Progenitor cell of endocrine pancreas (in vitro differentiated cells): ENCODE measurements around the gene PRAMEF11. TPM values are rescaled to one million over a fixed set of nuclear protein-coding genes. Genes with fewer than 3 reads are reported as not detected.
"Not testable (repeated sequence)": the region's sequence is repeated elsewhere in the genome, so short reads cannot be mapped to it uniquely, and the experiment has no call there.

Source experiments
- DNase-seq: peaks from one replicate; pipeline ENCODE4 v3.0.0; 2021; ENCODE audit warnings: low spot score; ENCODE audit not compliant: unreplicated experiment
- H3K27ac Mint-ChIP-seq: 2 replicates; pipeline ENCODE4 v1.8.0; 2021; ENCODE audit warnings: mild to moderate bottlenecking, moderate library complexity, mixed read lengths
- H3K27me3 Mint-ChIP-seq: 2 replicates; pipeline ENCODE4 v1.8.0; 2021; ENCODE audit warnings: mixed read lengths
- H3K36me3 Mint-ChIP-seq: 2 replicates; pipeline ENCODE4 v1.8.0; 2022; ENCODE audit warnings: mixed read lengths; ENCODE audit not compliant: insufficient read depth
- H3K4me1 Mint-ChIP-seq: 2 replicates; pipeline ENCODE4 v1.8.0; 2021; ENCODE audit warnings: low read depth, mixed read lengths
- H3K4me3 Mint-ChIP-seq: 2 replicates; pipeline ENCODE4 v1.8.0; 2021; ENCODE audit warnings: low read depth, mild to moderate bottlenecking, moderate library complexity, mixed read lengths
- H3K9me3 Mint-ChIP-seq: 2 replicates; pipeline ENCODE4 v1.8.0; 2021; ENCODE audit warnings: low read depth, mixed read lengths
- CTCF ChIP-seq: fragments of 200-600 bp; sonication (generic); IDR thresholded peaks from one replicate; pipeline ENCODE4 v1.5.0; 2021; ENCODE audit warnings: antibody characterized with exemption, mild to moderate bottlenecking; ENCODE audit not compliant: unreplicated experiment
- total RNA-seq: library from RNA; stranded (reverse); gene quantifications from 2 replicates; pipeline ENCODE4 v1.2.1, GENCODE V29; 2021

Gene PRAMEF11
- total RNA-seq, 1 donor from 2014 or later = not detected

GRCh38 chr1:12810691-12811408 lies 20.4 kb downstream of the PRAMEF11 start:
- no peak for TF ChIP-seq CTCF
- H3K36me3 Mint-ChIP-seq = no peaks in the 10 kb centered on the region
- DNase-seq = no peak

GRCh38 chr1:12809933-12810332 lies 21.3 kb downstream of the PRAMEF11 start:
- no peaks in the 10 kb centered on the region for H3K36me3 Mint-ChIP-seq
- no peak overlapping the region for H3K27ac Mint-ChIP-seq
- DNase-seq = no peak
- TF ChIP-seq CTCF = no peak
- H3K9me3 Mint-ChIP-seq = peaks cover 32% of the 10 kb centered on the region
- H3K4me1 Mint-ChIP-seq = no peaks in the 10 kb centered on the region
- no peak overlapping the region for H3K4me3 Mint-ChIP-seq
- no peaks in the 10 kb centered on the region for H3K27me3 Mint-ChIP-seq

More at GRCh38 chr1:12810691-12811408, 20.4 kb downstream of the PRAMEF11 start:
- H3K27ac Mint-ChIP-seq = no peak overlapping the region
- H3K4me1 Mint-ChIP-seq = no peaks in the 10 kb centered on the region
- no peaks in the 10 kb centered on the region for H3K27me3 Mint-ChIP-seq
- peaks cover 27% of the 10 kb centered on the region for H3K9me3 Mint-ChIP-seq
- H3K4me3 Mint-ChIP-seq = no peak overlapping the region

GRCh38 chr1:12799730-12800129 lies 31.5 kb downstream of the PRAMEF11 start:
- Mint-ChIP-seq H3K4me3 (no peak overlapping the region), H3K27ac (no peak overlapping the region), H3K4me1 (no peaks in the 10 kb centered on the region), H3K9me3 (peaks cover 21% of the 10 kb centered on the region), H3K27me3 (no peaks in the 10 kb centered on the region), H3K36me3 (no peaks in the 10 kb centered on the region)
- no peak for TF ChIP-seq CTCF
- no peak for DNase-seq

GRCh38 chr1:12798911-12799310 lies 32.3 kb downstream of the PRAMEF11 start:
- H3K9me3 Mint-ChIP-seq = peaks cover 14% of the 10 kb centered on the region
- no peak overlapping the region for H3K4me3 Mint-ChIP-seq
- no peak for TF ChIP-seq CTCF
- H3K27me3 Mint-ChIP-seq = no peaks in the 10 kb centered on the region
- no peak overlapping the region for H3K27ac Mint-ChIP-seq
- no peaks in the 10 kb centered on the region for H3K36me3 Mint-ChIP-seq
- no peak for DNase-seq
- H3K4me1 Mint-ChIP-seq = no peaks in the 10 kb centered on the region

- not testable (repeated sequence) for H3K4me1 Mint-ChIP-seq, H3K36me3 Mint-ChIP-seq, H3K27ac Mint-ChIP-seq, DNase-seq, H3K27me3 Mint-ChIP-seq, H3K9me3 Mint-ChIP-seq, H3K4me3 Mint-ChIP-seq
These were observed 40.1 kb downstream of the PRAMEF11 start, which contains the start of gene PRAMEF1 for GRCh38 chr1:12791097-12791496. PRAMEF1 (plus strand) TSS chr1:12791397; CDS start chr1:12793228, 1,831 bp downstream.

- not testable (repeated sequence) for DNase-seq, H3K27ac Mint-ChIP-seq, H3K4me3 Mint-ChIP-seq
These were observed 46.5 kb downstream of the PRAMEF11 start for GRCh38 chr1:12784729-12785128.

GRCh38 chr1:12783783-12784182 lies 47.4 kb downstream of the PRAMEF11 start:
- not testable (repeated sequence) for DNase-seq, H3K27ac Mint-ChIP-seq, H3K4me1 Mint-ChIP-seq, H3K9me3 Mint-ChIP-seq, H3K36me3 Mint-ChIP-seq, H3K4me3 Mint-ChIP-seq, H3K27me3 Mint-ChIP-seq

More at GRCh38 chr1:12784729-12785128, 46.5 kb downstream of the PRAMEF11 start:
- H3K9me3 Mint-ChIP-seq, H3K27me3 Mint-ChIP-seq, H3K36me3 Mint-ChIP-seq, H3K4me1 Mint-ChIP-seq: not testable (repeated sequence)
